ENCODE data around the gene RHOBTB3. TPM values are rescaled to one million over a fixed set of nuclear protein-coding genes. Genes with fewer than 3 reads are reported as not detected.

The RHOBTB3 gene
- total RNA-seq, 1 experiment from 2014 or later: 84.3 TPM

GRCh38 chr5:95816776-95817175 lies 85.6 kb downstream of the RHOBTB3 start:
- no peaks in the 10 kb centered on the region for H3K9me3 ChIP-seq (ENCODE audit: control insufficient read depth in 1 of 2, insufficient read depth in 1 of 2, low read depth in 1 of 2, low read length in 2 of 2)
- H2AFZ ChIP-seq (ENCODE audit: low read depth, low read length, poor library complexity, severe bottlenecking): no peak overlapping the region
- ATAC-seq (no peak), DNase-seq (ENCODE audit: low read depth, low spot score) (no peak)
- CTCF ChIA-PET: no interaction called here
- no peaks in the 10 kb centered on the region for H4K20me1 ChIP-seq (ENCODE audit: insufficient read depth)
- RAD21 ChIA-PET (ENCODE audit: low non-redundant PET in 1 of 2, low total read pairs in 2 of 2, uncharacterized antibody in 2 of 2, unreplicated experiment in 2 of 2): no interaction called here
- TF ChIP-seq SRF (IDR thresholded peaks at IDR 0.05; ENCODE audit: low read depth) (no peak), EGR1 (IDR thresholded peaks at IDR 0.05; ENCODE audit: low read depth) (no peak), ZNF274 (IDR thresholded peaks at IDR 0.05; ENCODE audit: low read depth, low read length) (no peak)
- no TSS peak for BruUV-seq (replicated peaks)
- H3K4me1 ChIP-seq (ENCODE audit: control insufficient read depth in 1 of 2, insufficient read depth in 2 of 2, low read length in 2 of 2): peaks cover 9 to 21% of the 10 kb centered on the region in 2 experiments; a peak in 3 of 4 replicates
- peaks cover 0 to 7% of the 10 kb centered on the region in 2 experiments; a peak in 2 of 4 replicates for H3K36me3 ChIP-seq (ENCODE audit: control insufficient read depth in 1 of 2, insufficient read depth in 2 of 2, low read length in 2 of 2)
- POLR2A ChIA-PET: interaction anchor here (1.3 kb wide), 1 partner anchor 8 kb away, joined by 4 read pairs; no protein-coding TSS in a partner anchor
- no peaks in the 10 kb centered on the region for H3K9me2 ChIP-seq (ENCODE audit: insufficient read depth)
- no peak overlapping the region for H3K4me2 ChIP-seq (ENCODE audit: low read length)
- H3K27me3 ChIP-seq (ENCODE audit: insufficient read depth, low read length): no peaks in the 10 kb centered on the region
- no peak overlapping the region for H3K4me3 ChIP-seq (replicated peaks in 1 of 2; ENCODE audit: low read depth in 1 of 2, low read length in 2 of 2)
- H3K9ac ChIP-seq (ENCODE audit: low read length): no peak overlapping the region
- intact Hi-C loops (cut with micrococcal nuclease): no loop called here
- H3K27ac ChIP-seq (ENCODE audit: low read depth, low read length): no peak overlapping the region
- H3K79me2 ChIP-seq (ENCODE audit: insufficient read depth, low read length): no peaks in the 10 kb centered on the region

GRCh38 chr5:95817430-95817829 lies 86.3 kb downstream of the RHOBTB3 start:
- Histone ChIP-seq H3K9ac (ENCODE audit: low read length) (no peak overlapping the region), H3K79me2 (ENCODE audit: insufficient read depth, low read length) (no peaks in the 10 kb centered on the region), H4K20me1 (ENCODE audit: insufficient read depth) (no peaks in the 10 kb centered on the region), H3K27ac (ENCODE audit: low read depth, low read length) (no peak overlapping the region), H3K4me3 (replicated peaks in 1 of 2; ENCODE audit: low read depth in 1 of 2, low read length in 2 of 2) (no peak overlapping the region), H2AFZ (ENCODE audit: low read depth, low read length, poor library complexity, severe bottlenecking) (no peak overlapping the region), H3K27me3 (ENCODE audit: insufficient read depth, low read length) (no peaks in the 10 kb centered on the region), H3K36me3 (ENCODE audit: control insufficient read depth in 1 of 2, insufficient read depth in 2 of 2, low read length in 2 of 2) (peaks cover 0 to 7% of the 10 kb centered on the region in 2 experiments; a peak in 2 of 4 replicates), H3K9me3 (ENCODE audit: control insufficient read depth in 1 of 2, insufficient read depth in 1 of 2, low read depth in 1 of 2, low read length in 2 of 2) (no peaks in the 10 kb centered on the region), H3K4me2 (ENCODE audit: low read length) (no peak overlapping the region), H3K4me1 (ENCODE audit: control insufficient read depth in 1 of 2, insufficient read depth in 2 of 2, low read length in 2 of 2) (peaks cover 9 to 20% of the 10 kb centered on the region in 2 experiments; a peak in 3 of 4 replicates), H3K9me2 (ENCODE audit: insufficient read depth) (no peaks in the 10 kb centered on the region)
- BruUV-seq (replicated peaks): no TSS peak
- DNase-seq (ENCODE audit: low read depth, low spot score) (no peak), ATAC-seq (no peak)
- RAD21 ChIA-PET (ENCODE audit: low non-redundant PET in 1 of 2, low total read pairs in 2 of 2, uncharacterized antibody in 2 of 2, unreplicated experiment in 2 of 2): no interaction called here
- POLR2A ChIA-PET: no interaction called here
- CTCF ChIA-PET: no interaction called here
- intact Hi-C loops (cut with micrococcal nuclease): no loop called here
- TF ChIP-seq SP1 (IDR thresholded peaks at IDR 0.05; ENCODE audit: low read depth) (no peak), YY1 (IDR thresholded peaks at IDR 0.05; ENCODE audit: extremely low read depth, insufficient replicate concordance, low read depth, low read length) (no peak), POLR2A (IDR thresholded peaks at IDR 0.05; ENCODE audit: borderline replicate concordance, extremely low read depth, insufficient read depth, insufficient read length) (no peak), EZH2 (IDR thresholded peaks at IDR 0.05) (no peak), REST (IDR thresholded peaks at IDR 0.05; ENCODE audit: low read depth) (no peak), EZH2phosphoT487 (IDR thresholded peaks at IDR 0.05; ENCODE audit: borderline replicate concordance) (no peak), JUND (IDR thresholded peaks at IDR 0.05) (no peak), CEBPB (IDR thresholded peaks at IDR 0.05; ENCODE audit: low read depth) (no peak), CBX3 (IDR thresholded peaks at IDR 0.05; ENCODE audit: low read depth) (no peak), POLR2AphosphoS5 (IDR thresholded peaks at IDR 0.05; ENCODE audit: low read depth, low read length) (no peak), FOSL1 (IDR thresholded peaks at IDR 0.05; ENCODE audit: low read depth) (no peak), TCF7L2 (IDR thresholded peaks at IDR 0.05; ENCODE audit: borderline replicate concordance, extremely low read depth, insufficient read depth, insufficient read length) (no peak), EGR1 (IDR thresholded peaks at IDR 0.05; ENCODE audit: low read depth) (no peak)
- TF ChIP-seq, protein P1, sequence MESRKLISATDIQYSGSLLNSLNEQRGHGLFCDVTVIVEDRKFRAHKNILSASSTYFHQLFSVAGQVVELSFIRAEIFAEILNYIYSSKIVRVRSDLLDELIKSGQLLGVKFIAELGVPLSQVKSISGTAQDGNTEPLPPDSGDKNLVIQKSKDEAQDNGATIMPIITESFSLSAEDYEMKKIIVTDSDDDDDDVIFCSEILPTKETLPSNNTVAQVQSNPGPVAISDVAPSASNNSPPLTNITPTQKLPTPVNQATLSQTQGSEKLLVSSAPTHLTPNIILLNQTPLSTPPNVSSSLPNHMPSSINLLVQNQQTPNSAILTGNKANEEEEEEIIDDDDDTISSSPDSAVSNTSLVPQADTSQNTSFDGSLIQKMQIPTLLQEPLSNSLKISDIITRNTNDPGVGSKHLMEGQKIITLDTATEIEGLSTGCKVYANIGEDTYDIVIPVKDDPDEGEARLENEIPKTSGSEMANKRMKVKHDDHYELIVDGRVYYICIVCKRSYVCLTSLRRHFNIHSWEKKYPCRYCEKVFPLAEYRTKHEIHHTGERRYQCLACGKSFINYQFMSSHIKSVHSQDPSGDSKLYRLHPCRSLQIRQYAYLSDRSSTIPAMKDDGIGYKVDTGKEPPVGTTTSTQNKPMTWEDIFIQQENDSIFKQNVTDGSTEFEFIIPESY (IDR thresholded peaks at IDR 0.05; ENCODE audit: extremely low read depth, insufficient replicate concordance, low read length): no peak
- TF ChIP-seq, protein P2, sequence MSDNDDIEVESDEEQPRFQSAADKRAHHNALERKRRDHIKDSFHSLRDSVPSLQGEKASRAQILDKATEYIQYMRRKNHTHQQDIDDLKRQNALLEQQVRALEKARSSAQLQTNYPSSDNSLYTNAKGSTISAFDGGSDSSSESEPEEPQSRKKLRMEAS (IDR thresholded peaks at IDR 0.05): no peak
